WTC11 (cell line): ENCODE measurements around the gene GPR162.
A peak's percentile ranks its signal among the peaks of the same experiment; 100 is the strongest.

Experiments
- CREB1 ChIP-seq: sonication (generic); formaldehyde crosslinking; IDR thresholded peaks from 2 replicates; pipeline ENCODE4 v1.8.0; 2023; ENCODE audit warnings: mild to moderate bottlenecking, missing genetic modification reagents
- ELF4 ChIP-seq: sonication (generic); formaldehyde crosslinking; IDR thresholded peaks from 2 replicates; pipeline ENCODE4 v1.8.1; 2022; ENCODE audit warnings: low read depth, mild to moderate bottlenecking, moderate library complexity, missing genetic modification reagents
- ETV6 ChIP-seq: sonication (generic); formaldehyde crosslinking; IDR thresholded peaks from 2 replicates; pipeline ENCODE4 v1.8.1; 2022; ENCODE audit warnings: mild to moderate bottlenecking, missing genetic modification reagents
- NFYB ChIP-seq: sonication (generic); formaldehyde crosslinking; conservative IDR thresholded peaks from 2 replicates; pipeline ENCODE4 v1.8.0; 2022; ENCODE audit warnings: low read depth, missing genetic modification reagents
- NR1H2 ChIP-seq: sonication (generic); formaldehyde crosslinking; IDR thresholded peaks from 2 replicates; pipeline ENCODE4 v1.9.0; 2021; ENCODE audit warnings: mild to moderate bottlenecking, moderate library complexity, missing genetic modification reagents
- TEAD4 ChIP-seq: sonication (generic); formaldehyde crosslinking; IDR thresholded peaks from 2 replicates; pipeline ENCODE4 v1.8.0; 2022; ENCODE audit warnings: mild to moderate bottlenecking, missing genetic modification reagents
- ZNF232 ChIP-seq: sonication (generic); formaldehyde crosslinking; IDR thresholded peaks from 2 replicates; pipeline ENCODE4 v1.8.0; 2022; ENCODE audit warnings: mild to moderate bottlenecking, missing genetic modification reagents
- ZNF423 ChIP-seq: fragments of 250-450 bp; sonication (Bioruptor Pico); IDR thresholded peaks from 2 replicates; pipeline ENCODE4 v2.1.2; 2022; ENCODE audit warnings: mild to moderate bottlenecking, moderate library complexity
- TF ChIP-seq, protein P1 (sequence below): fragments of 250-450 bp; sonication (Bioruptor Pico); IDR thresholded peaks from 2 replicates; pipeline ENCODE4 v1.9.0; 2021; ENCODE audit warnings: moderate library complexity, mild to moderate bottlenecking, inconsistent platforms, borderline replicate concordance
- TF ChIP-seq, protein P2 (sequence below): sonication (generic); formaldehyde crosslinking; IDR thresholded peaks from 2 replicates; pipeline ENCODE4 v1.8.1; 2023; ENCODE audit warnings: mild to moderate bottlenecking, missing genetic modification reagents
- TF ChIP-seq, protein P3 (sequence below): fragments of 200-600 bp; IDR thresholded peaks from 2 replicates; pipeline ENCODE4 v1.8.0; 2022; ENCODE audit warnings: antibody characterized with exemption
- TF ChIP-seq, protein P4 (sequence below): sonication (generic); formaldehyde crosslinking; IDR thresholded peaks from 2 replicates; pipeline ENCODE4 v1.8.1; 2022; ENCODE audit warnings: low read depth, missing genetic modification reagents, borderline replicate concordance
- TF ChIP-seq, protein P5 (sequence below): sonication (generic); formaldehyde crosslinking; IDR thresholded peaks from 2 replicates; pipeline ENCODE4 v1.8.0; 2022; ENCODE audit warnings: mild to moderate bottlenecking, missing genetic modification reagents
- TF ChIP-seq, protein P6 (sequence below): fragments of 250-450 bp; sonication (Bioruptor Pico); IDR thresholded peaks from 2 replicates; pipeline ENCODE4 v1.9.0; 2021; ENCODE audit warnings: mild to moderate bottlenecking

DNA sequence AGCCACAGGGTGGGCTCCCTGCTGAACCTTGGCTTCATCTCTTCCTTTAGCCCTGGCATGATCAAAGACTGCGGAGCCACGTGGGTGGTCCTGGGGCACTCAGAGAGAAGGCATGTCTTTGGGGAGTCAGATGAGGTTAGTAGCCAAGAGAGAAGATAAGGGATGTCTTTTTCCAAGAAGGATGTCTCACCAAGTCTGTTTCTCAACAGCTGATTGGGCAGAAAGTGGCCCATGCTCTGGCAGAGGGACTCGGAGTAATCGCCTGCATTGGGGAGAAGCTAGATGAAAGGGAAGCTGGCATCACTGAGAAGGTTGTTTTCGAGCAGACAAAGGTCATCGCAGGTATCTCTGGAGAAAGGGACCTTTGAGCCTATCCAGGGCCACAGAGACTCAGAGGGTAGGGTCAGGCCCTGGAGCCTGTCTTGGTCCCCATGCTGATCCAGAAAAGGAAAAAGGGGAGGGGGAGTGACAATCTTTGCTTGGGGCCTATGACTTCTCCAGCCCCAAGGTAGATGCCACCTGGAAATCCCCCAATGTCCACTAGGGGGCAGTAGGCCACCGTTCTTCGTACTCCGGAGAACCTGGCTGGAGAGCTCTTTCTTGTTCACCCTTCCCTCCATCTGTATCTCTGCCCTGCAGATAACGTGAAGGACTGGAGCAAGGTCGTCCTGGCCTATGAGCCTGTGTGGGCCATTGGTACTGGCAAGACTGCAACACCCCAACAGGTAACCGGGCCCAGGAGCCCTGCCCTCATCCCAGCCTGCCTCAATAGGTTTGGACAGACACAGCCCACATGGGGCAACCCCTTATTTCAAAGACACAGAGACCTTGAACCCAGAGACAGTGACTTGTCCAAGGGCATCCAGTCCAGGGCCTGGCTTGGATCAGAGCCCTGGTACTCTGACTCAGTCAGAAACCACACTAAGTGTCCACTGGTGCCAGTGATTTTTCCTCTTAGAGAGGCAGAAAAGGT is 47.7 kb downstream of the GPR162 start:
- TF ChIP-seq, protein P1, sequence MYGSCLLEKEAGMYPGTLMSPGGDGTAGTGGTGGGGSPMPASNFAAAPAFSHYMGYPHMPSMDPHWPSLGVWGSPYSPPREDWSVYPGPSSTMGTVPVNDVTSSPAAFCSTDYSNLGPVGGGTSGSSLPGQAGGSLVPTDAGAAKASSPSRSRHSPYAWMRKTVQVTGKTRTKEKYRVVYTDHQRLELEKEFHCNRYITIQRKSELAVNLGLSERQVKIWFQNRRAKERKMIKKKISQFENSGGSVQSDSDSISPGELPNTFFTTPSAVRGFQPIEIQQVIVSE (CRISPR knock-in tag) = no peak
- TF ChIP-seq, protein P2, sequence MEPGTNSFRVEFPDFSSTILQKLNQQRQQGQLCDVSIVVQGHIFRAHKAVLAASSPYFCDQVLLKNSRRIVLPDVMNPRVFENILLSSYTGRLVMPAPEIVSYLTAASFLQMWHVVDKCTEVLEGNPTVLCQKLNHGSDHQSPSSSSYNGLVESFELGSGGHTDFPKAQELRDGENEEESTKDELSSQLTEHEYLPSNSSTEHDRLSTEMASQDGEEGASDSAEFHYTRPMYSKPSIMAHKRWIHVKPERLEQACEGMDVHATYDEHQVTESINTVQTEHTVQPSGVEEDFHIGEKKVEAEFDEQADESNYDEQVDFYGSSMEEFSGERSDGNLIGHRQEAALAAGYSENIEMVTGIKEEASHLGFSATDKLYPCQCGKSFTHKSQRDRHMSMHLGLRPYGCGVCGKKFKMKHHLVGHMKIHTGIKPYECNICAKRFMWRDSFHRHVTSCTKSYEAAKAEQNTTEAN (CRISPR knock-in tag) = no peak
- TF ChIP-seq, protein P3, sequence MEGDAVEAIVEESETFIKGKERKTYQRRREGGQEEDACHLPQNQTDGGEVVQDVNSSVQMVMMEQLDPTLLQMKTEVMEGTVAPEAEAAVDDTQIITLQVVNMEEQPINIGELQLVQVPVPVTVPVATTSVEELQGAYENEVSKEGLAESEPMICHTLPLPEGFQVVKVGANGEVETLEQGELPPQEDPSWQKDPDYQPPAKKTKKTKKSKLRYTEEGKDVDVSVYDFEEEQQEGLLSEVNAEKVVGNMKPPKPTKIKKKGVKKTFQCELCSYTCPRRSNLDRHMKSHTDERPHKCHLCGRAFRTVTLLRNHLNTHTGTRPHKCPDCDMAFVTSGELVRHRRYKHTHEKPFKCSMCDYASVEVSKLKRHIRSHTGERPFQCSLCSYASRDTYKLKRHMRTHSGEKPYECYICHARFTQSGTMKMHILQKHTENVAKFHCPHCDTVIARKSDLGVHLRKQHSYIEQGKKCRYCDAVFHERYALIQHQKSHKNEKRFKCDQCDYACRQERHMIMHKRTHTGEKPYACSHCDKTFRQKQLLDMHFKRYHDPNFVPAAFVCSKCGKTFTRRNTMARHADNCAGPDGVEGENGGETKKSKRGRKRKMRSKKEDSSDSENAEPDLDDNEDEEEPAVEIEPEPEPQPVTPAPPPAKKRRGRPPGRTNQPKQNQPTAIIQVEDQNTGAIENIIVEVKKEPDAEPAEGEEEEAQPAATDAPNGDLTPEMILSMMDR = peak; percentile 91
- TF ChIP-seq ZNF232 (CRISPR knock-in tag) (no peak), ETV6 (CRISPR knock-in tag) (0 out of 2 replicates have a peak, but pooled peaks have one; percentile 41), NR1H2 (CRISPR knock-in tag) (no peak), TEAD4 (no peak), NFYB (CRISPR knock-in tag) (no peak), ELF4 (CRISPR knock-in tag) (no peak), ZNF423 (CRISPR knock-in tag) (no peak), CREB1 (no peak)
- TF ChIP-seq, protein P4, sequence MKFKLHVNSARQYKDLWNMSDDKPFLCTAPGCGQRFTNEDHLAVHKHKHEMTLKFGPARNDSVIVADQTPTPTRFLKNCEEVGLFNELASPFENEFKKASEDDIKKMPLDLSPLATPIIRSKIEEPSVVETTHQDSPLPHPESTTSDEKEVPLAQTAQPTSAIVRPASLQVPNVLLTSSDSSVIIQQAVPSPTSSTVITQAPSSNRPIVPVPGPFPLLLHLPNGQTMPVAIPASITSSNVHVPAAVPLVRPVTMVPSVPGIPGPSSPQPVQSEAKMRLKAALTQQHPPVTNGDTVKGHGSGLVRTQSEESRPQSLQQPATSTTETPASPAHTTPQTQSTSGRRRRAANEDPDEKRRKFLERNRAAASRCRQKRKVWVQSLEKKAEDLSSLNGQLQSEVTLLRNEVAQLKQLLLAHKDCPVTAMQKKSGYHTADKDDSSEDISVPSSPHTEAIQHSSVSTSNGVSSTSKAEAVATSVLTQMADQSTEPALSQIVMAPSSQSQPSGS (CRISPR knock-in tag) = no peak
- TF ChIP-seq, protein P5, sequence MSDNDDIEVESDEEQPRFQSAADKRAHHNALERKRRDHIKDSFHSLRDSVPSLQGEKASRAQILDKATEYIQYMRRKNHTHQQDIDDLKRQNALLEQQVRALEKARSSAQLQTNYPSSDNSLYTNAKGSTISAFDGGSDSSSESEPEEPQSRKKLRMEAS (CRISPR knock-in tag) = no peak
- TF ChIP-seq, protein P6, sequence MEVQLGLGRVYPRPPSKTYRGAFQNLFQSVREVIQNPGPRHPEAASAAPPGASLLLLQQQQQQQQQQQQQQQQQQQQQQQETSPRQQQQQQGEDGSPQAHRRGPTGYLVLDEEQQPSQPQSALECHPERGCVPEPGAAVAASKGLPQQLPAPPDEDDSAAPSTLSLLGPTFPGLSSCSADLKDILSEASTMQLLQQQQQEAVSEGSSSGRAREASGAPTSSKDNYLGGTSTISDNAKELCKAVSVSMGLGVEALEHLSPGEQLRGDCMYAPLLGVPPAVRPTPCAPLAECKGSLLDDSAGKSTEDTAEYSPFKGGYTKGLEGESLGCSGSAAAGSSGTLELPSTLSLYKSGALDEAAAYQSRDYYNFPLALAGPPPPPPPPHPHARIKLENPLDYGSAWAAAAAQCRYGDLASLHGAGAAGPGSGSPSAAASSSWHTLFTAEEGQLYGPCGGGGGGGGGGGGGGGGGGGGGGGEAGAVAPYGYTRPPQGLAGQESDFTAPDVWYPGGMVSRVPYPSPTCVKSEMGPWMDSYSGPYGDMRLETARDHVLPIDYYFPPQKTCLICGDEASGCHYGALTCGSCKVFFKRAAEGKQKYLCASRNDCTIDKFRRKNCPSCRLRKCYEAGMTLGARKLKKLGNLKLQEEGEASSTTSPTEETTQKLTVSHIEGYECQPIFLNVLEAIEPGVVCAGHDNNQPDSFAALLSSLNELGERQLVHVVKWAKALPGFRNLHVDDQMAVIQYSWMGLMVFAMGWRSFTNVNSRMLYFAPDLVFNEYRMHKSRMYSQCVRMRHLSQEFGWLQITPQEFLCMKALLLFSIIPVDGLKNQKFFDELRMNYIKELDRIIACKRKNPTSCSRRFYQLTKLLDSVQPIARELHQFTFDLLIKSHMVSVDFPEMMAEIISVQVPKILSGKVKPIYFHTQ (CRISPR knock-in tag) = no peak
